Osteocyte (in vitro differentiated cells): ENCODE results near the gene C6orf141. TPM values are rescaled to one million over a fixed set of nuclear protein-coding genes. Genes with fewer than 3 reads are reported as not detected.
A peak's percentile ranks its signal among the peaks of the same experiment; 100 is the strongest.

ENCODE experiments used
- DNase-seq: peaks from one replicate; pipeline ENCODE4 v3.0.0; 2021; ENCODE audit warnings: mixed read lengths; ENCODE audit not compliant: unreplicated experiment; ENCODE audit errors: extremely low spot score
- H3K27ac Mint-ChIP-seq: one replicate; pipeline ENCODE4 v1.8.0; 2021; ENCODE audit warnings: mild to moderate bottlenecking, mixed read lengths; ENCODE audit not compliant: unreplicated experiment
- H3K27me3 Mint-ChIP-seq: one replicate; pipeline ENCODE4 v1.8.0; 2021; ENCODE audit warnings: mixed read lengths; ENCODE audit not compliant: unreplicated experiment
- H3K36me3 Mint-ChIP-seq: one replicate; pipeline ENCODE4 v1.8.0; 2021; ENCODE audit warnings: mixed read lengths; ENCODE audit not compliant: unreplicated experiment
- H3K4me1 Mint-ChIP-seq: one replicate; pipeline ENCODE4 v1.8.0; 2021; ENCODE audit warnings: mixed read lengths; ENCODE audit not compliant: unreplicated experiment
- H3K4me3 Mint-ChIP-seq: one replicate; pipeline ENCODE4 v1.8.0; 2021; ENCODE audit warnings: mild to moderate bottlenecking, moderate library complexity, mixed read lengths; ENCODE audit not compliant: unreplicated experiment
- H3K9me3 Mint-ChIP-seq: one replicate; pipeline ENCODE4 v1.8.0; 2021; ENCODE audit warnings: mixed read lengths; ENCODE audit not compliant: unreplicated experiment
- total RNA-seq: library from RNA; stranded (reverse); gene quantifications from 2 replicates; pipeline ENCODE4 v1.2.1, GENCODE V29; 2021
- TF ChIP-seq, protein P1 (sequence below): fragments of 200-600 bp; sonication (generic); IDR thresholded peaks from 2 replicates; pipeline ENCODE4 v1.5.0; 2021; ENCODE audit warnings: antibody characterized with exemption, mild to moderate bottlenecking, moderate library complexity

C6orf141 gene
- total RNA-seq, 1 donor from 2014 or later = not detected

DNA sequence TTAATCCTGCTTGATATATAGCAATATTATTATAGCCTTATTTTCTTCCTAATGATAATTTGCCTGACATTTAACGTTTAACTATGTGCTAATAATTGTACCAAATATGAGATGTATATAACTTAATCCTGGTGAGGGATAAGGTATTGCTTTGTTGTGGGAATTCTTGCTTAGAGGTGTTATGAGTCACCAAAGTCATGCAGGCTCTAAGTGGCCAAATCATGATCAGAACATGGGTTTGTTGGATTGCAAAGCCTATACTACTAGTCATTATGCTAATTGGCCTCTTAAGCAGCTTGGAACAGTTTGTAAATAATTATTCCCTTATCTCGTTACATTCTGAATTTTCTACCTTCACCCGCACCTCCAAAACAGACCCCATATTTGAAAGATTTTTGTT lies 21.9 kb upstream of the C6orf141 start:
- Mint-ChIP-seq H3K36me3 (no peaks in the 10 kb centered on the region), H3K4me1 (peaks cover 2% of the 10 kb centered on the region), H3K27me3 (peaks cover 28% of the 10 kb centered on the region), H3K4me3 (no peak overlapping the region), H3K27ac (no peak overlapping the region), H3K9me3 (no peaks in the 10 kb centered on the region)
- TF ChIP-seq, protein P1, sequence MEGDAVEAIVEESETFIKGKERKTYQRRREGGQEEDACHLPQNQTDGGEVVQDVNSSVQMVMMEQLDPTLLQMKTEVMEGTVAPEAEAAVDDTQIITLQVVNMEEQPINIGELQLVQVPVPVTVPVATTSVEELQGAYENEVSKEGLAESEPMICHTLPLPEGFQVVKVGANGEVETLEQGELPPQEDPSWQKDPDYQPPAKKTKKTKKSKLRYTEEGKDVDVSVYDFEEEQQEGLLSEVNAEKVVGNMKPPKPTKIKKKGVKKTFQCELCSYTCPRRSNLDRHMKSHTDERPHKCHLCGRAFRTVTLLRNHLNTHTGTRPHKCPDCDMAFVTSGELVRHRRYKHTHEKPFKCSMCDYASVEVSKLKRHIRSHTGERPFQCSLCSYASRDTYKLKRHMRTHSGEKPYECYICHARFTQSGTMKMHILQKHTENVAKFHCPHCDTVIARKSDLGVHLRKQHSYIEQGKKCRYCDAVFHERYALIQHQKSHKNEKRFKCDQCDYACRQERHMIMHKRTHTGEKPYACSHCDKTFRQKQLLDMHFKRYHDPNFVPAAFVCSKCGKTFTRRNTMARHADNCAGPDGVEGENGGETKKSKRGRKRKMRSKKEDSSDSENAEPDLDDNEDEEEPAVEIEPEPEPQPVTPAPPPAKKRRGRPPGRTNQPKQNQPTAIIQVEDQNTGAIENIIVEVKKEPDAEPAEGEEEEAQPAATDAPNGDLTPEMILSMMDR = no peak
- DNase-seq = no peak

DNA sequence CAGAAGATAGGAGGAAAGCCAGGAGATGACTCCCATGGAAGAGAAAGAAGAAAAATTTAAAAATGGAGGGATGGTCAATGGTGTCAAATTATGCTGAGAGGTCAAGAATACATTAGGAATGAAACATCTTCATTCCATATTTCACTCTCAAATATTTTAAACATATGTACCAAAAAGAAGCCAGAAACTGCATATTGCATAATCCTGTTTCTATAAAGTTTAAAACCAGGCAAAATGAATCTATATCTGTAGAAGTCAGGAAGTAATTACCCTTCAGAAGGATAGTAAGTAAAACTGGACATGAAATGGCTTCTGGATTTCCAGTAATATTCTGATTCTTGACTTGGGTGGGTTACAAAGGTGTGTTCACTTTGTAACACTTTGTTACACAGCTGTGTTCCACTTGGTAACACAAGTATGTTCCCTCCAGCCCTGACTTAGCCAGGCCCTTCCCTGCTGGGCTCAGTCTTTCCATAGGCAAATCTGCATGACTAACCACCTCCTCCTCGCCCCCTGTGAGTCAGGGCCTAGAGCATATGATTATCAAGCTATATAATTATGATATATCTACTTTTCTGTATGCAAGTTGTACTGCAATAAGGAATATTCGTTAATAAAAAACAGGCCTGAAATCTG lies 20.2 kb upstream of the C6orf141 start:
- H3K4me3 Mint-ChIP-seq = no peak overlapping the region
- peaks cover 2% of the 10 kb centered on the region for H3K4me1 Mint-ChIP-seq
- no peak for DNase-seq
- H3K27me3 Mint-ChIP-seq = peaks cover 35% of the 10 kb centered on the region
- H3K27ac Mint-ChIP-seq = no peak overlapping the region
- H3K36me3 Mint-ChIP-seq = no peaks in the 10 kb centered on the region
- TF ChIP-seq, protein P1 = no peak
- no peaks in the 10 kb centered on the region for H3K9me3 Mint-ChIP-seq

DNA sequence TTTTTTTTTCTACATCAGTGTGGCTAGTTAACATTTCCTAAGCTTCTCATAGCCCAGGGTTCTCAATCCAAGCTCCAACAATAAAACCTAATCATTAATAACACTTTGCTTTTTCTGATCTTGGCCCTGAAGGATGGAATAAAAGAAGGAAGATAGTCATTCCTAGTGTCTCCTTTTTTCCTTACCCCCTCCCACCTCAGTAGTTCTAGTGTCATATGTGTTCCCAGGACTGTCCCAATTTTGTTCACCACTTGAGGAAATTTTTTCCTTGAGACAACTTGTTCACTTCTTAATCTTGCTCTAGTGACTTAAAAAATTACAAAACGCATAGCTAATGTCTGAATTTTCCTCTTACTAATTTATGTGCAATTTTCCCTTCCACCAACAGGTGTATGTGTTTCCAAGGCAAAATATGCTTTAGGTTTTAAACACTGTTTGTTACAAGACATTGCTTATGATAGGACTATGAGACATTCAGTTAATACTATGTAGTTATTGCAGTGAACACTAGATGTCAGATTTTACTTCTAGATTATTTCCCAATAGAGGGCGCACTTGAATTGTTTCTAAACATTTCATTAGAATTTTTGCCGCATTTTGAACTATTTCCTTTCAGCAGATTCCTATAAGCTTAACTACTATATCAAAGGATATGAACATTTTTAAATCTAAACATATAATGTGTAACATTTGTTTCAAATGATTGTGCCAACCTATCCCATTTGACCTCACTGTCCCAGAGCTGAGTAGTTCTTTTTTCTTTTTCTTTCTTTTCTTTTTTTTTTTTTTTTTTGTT lies 18.5 kb upstream of the C6orf141 start:
- no peak for DNase-seq
- no peak overlapping the region for H3K27ac Mint-ChIP-seq
- no peaks in the 10 kb centered on the region for H3K9me3 Mint-ChIP-seq
- H3K4me1 Mint-ChIP-seq = peaks cover 2% of the 10 kb centered on the region
- TF ChIP-seq, protein P1 = peak; percentile 83
- H3K36me3 Mint-ChIP-seq = no peaks in the 10 kb centered on the region
- H3K4me3 Mint-ChIP-seq = peak overlapping the region; percentile 43
- peaks cover 32% of the 10 kb centered on the region for H3K27me3 Mint-ChIP-seq

DNA sequence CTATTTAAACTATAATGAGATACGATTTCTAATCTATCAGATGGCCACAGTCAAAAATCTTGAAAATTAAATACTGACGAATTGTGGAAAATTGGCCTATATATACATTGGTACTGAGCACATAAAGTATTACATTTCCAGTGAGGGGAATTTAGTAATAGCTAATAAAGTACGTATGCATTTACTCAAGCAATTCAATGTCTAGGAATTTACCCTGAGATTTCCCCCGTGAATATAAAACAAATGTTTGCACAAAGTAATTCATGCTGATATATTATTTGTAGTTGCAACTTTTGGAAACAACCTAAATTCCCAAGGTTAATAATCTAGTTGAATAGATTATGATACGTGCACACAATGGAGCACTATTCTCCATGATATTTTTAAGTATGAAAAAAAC lies 14.7 kb upstream of the C6orf141 start:
- Mint-ChIP-seq H3K9me3 (no peaks in the 10 kb centered on the region), H3K27ac (no peak overlapping the region), H3K36me3 (no peaks in the 10 kb centered on the region), H3K4me3 (no peak overlapping the region), H3K4me1 (peaks cover 2% of the 10 kb centered on the region), H3K27me3 (peaks cover 18% of the 10 kb centered on the region)
- no peak for DNase-seq
- TF ChIP-seq, protein P1 = no peak

DNA sequence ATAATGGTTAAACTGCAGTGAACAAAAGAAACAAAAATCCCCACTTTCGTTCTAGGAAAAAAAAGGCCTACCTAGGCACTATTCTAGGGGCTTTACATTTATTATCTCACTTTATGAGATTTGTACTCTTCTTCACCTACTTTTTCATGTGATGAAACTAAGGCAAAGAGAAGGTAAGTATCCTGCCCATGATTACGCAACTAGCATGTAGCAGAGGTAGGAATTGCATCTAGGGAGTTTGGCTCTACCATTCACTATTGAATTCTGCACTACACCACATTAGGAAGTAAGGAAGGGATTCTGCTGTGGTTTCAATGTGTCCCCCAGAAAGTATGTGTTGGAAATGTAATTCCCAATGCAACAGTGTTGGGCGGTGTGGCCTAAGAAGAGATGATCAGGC lies 11.4 kb upstream of the C6orf141 start:
- no peaks in the 10 kb centered on the region for H3K9me3 Mint-ChIP-seq
- no peaks in the 10 kb centered on the region for H3K4me1 Mint-ChIP-seq
- no peak for DNase-seq
- peaks cover 11% of the 10 kb centered on the region for H3K27me3 Mint-ChIP-seq
- H3K4me3 Mint-ChIP-seq = no peak overlapping the region
- H3K36me3 Mint-ChIP-seq = no peaks in the 10 kb centered on the region
- H3K27ac Mint-ChIP-seq = no peak overlapping the region
- TF ChIP-seq, protein P1 = no peak
